ENCODE measurements around the gene KCNK1.

Gene KCNK1

GRCh38 chr1:233636503-233636877 lies 22.6 kb downstream of the KCNK1 start:
- no peak for DNase-seq (ENCODE audit: low read depth in 2 of 2)

- DNase-seq (ENCODE audit: low read depth in 2 of 2): no peak
Measured at GRCh38 chr1:233638513-233638912, 24.6 kb downstream of the KCNK1 start.

- DNase-seq (ENCODE audit: low read depth in 2 of 2): no peak
Measured at GRCh38 chr1:233639611-233640010, 25.7 kb downstream of the KCNK1 start.

- DNase-seq (ENCODE audit: low read depth in 2 of 2): no peak
Measured at GRCh38 chr1:233640179-233640578, 26.3 kb downstream of the KCNK1 start.

- DNase-seq (ENCODE audit: low read depth in 2 of 2): no peak
Measured at GRCh38 chr1:233641029-233641428, 27.1 kb downstream of the KCNK1 start.

GRCh38 chr1:233647073-233647472 lies 33.2 kb downstream of the KCNK1 start:
- DNase-seq (ENCODE audit: low read depth in 2 of 2): no peak

- no peak for DNase-seq (ENCODE audit: low read depth in 2 of 2)
Measured at GRCh38 chr1:233647636-233648035, 33.7 kb downstream of the KCNK1 start.

GRCh38 chr1:233651061-233651460 lies 37.2 kb downstream of the KCNK1 start:
- no peak for DNase-seq (ENCODE audit: low read depth in 2 of 2)

GRCh38 chr1:233651563-233652233 lies 37.8 kb downstream of the KCNK1 start:
- no peak for DNase-seq (ENCODE audit: low read depth in 2 of 2)

- DNase-seq (ENCODE audit: low read depth in 2 of 2): no peak
Measured at GRCh38 chr1:233652526-233652925, 38.6 kb downstream of the KCNK1 start.

- DNase-seq (ENCODE audit: low read depth in 2 of 2): no peak
Measured at GRCh38 chr1:233654658-233655280, 40.9 kb downstream of the KCNK1 start.

- no peak for DNase-seq (ENCODE audit: low read depth in 2 of 2)
Measured at GRCh38 chr1:233655301-233655740, 41.4 kb downstream of the KCNK1 start.

GRCh38 chr1:233656032-233656635 lies 42.2 kb downstream of the KCNK1 start:
- DNase-seq (ENCODE audit: low read depth in 2 of 2): no peak

GRCh38 chr1:233656687-233657086 lies 42.8 kb downstream of the KCNK1 start:
- no peak for DNase-seq (ENCODE audit: low read depth in 2 of 2)

GRCh38 chr1:233657466-233657865 lies 43.6 kb downstream of the KCNK1 start:
- DNase-seq (ENCODE audit: low read depth in 2 of 2): no peak

- DNase-seq (ENCODE audit: low read depth in 2 of 2): no peak
Measured at GRCh38 chr1:233659495-233659894, 45.6 kb downstream of the KCNK1 start.

- DNase-seq (ENCODE audit: low read depth in 2 of 2): no peak
Measured at GRCh38 chr1:233661376-233662159, 47.7 kb downstream of the KCNK1 start.

GRCh38 chr1:233662575-233663304 lies 48.8 kb downstream of the KCNK1 start:
- DNase-seq (ENCODE audit: low read depth in 2 of 2): no peak

GRCh38 chr1:233664253-233664652 lies 50.3 kb downstream of the KCNK1 start:
- DNase-seq (ENCODE audit: low read depth in 2 of 2): no peak

GRCh38 chr1:233664804-233665574 lies 51.1 kb downstream of the KCNK1 start:
- DNase-seq (ENCODE audit: low read depth in 2 of 2): no peak

Data from stimulated activated CD4-positive, alpha-beta T cell treated with anti-CD3 and anti-CD28 coated beads, Interleukin-12 subunit alpha, Interleukin-12 subunit beta, amount 100 ng/mL, for 24 hours (primary cell).